Activated naive CD4-positive, alpha-beta T cell treated with anti-CD3 and anti-CD28 coated beads, Interleukin-2, amount 10 ng/mL, durations not matched to agents 7 days and 5 days (primary cell): Measurements from ENCODE around the gene TSPEAR.

Source experiments
- CTCF ChIA-PET: fragments of 350-600 bp; sonication (Branson Sonifier 250); formaldehyde crosslinking; loops from one replicate; lab custom pipeline; 2021; ENCODE audit warnings: antibody characterized with exemption; lab: Charles Lee
- DNase-seq: peaks from one replicate; pipeline ENCODE4 v3.0.0-alpha.2; 2020
- H3K27ac Mint-ChIP-seq: one replicate; pipeline ENCODE4 v1.8.0; 2021; ENCODE audit warnings: mild to moderate bottlenecking, moderate library complexity, mixed read lengths
- H3K27me3 Mint-ChIP-seq: one replicate; pipeline ENCODE4 v1.8.0; 2021; ENCODE audit warnings: mild to moderate bottlenecking, mixed read lengths
- H3K36me3 Mint-ChIP-seq: one replicate; pipeline ENCODE4 v1.8.0; 2021; ENCODE audit warnings: mixed read lengths
- H3K4me1 Mint-ChIP-seq: one replicate; pipeline ENCODE4 v1.8.0; 2021; ENCODE audit warnings: mixed read lengths
- H3K4me3 Mint-ChIP-seq: one replicate; pipeline ENCODE4 v1.8.0; 2021; ENCODE audit warnings: mild to moderate bottlenecking, moderate library complexity, mixed read lengths
- H3K9me3 Mint-ChIP-seq: one replicate; pipeline ENCODE4 v1.8.0; 2021; ENCODE audit warnings: mixed read lengths

TSPEAR gene

DNA sequence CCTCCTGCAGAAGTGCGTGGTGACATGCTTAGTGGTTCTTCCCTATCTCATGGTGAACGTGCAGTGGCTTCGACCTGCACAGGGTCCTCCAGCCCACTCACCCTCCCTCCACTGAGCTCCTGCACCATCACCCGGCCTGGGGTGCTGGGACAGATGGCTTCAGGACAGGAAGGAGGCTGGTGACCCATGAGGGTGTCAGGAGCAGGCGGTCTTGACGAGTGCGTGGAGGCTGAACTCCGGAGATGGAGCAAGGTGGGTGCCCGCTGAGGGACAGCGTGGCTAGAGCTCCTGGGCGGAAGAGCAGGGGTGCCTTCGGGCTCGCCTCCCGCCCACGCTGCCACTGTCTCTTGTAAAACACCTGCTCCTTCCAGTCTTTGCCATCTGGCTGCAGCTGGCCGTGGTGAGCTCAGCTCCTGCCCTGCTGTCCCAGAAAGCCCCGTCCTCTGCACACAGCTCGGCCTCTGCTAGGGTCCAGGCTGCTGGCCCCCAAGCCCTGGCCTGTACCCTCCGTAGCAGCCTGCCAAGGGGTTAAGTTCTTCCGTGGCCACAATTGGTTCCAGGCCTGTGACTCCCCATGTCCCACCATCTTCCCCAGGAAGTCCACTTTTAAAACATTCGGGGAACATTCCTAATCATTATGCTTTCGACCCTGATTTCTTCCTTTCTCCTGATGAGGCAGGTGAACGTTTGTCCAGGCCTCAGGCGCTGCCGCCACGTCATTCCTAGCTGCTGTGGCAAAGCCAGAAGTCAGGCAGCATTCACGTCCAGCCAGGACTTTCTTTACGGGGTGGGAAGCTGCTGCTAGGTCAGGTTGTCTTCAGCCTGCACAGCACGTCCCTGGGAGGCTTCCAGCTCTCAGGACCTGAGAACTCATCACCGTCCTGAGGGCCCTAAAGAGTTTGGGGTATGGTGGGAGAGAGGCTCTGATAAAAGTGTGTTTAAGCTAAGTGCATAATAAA is 179.5 kb downstream of the TSPEAR start:
- Mint-ChIP-seq H3K4me1 (no peaks in the 10 kb centered on the region), H3K27me3 (peaks cover 20% of the 10 kb centered on the region), H3K4me3 (no peak overlapping the region), H3K9me3 (no peaks in the 10 kb centered on the region), H3K27ac (no peak overlapping the region), H3K36me3 (no peaks in the 10 kb centered on the region)
- DNase-seq: no peak
- CTCF ChIA-PET: no interaction called here

GRCh38 chr21:44530903-44531605 is 180.3 kb downstream of the TSPEAR start:
- no peaks in the 10 kb centered on the region for H3K36me3 Mint-ChIP-seq
- no peaks in the 10 kb centered on the region for H3K4me1 Mint-ChIP-seq
- peaks cover 17% of the 10 kb centered on the region for H3K27me3 Mint-ChIP-seq
- H3K27ac Mint-ChIP-seq: no peak overlapping the region
- H3K9me3 Mint-ChIP-seq: no peaks in the 10 kb centered on the region
- H3K4me3 Mint-ChIP-seq: no peak overlapping the region
- CTCF ChIA-PET: no interaction called here
- DNase-seq: peak; percentile 12

DNA sequence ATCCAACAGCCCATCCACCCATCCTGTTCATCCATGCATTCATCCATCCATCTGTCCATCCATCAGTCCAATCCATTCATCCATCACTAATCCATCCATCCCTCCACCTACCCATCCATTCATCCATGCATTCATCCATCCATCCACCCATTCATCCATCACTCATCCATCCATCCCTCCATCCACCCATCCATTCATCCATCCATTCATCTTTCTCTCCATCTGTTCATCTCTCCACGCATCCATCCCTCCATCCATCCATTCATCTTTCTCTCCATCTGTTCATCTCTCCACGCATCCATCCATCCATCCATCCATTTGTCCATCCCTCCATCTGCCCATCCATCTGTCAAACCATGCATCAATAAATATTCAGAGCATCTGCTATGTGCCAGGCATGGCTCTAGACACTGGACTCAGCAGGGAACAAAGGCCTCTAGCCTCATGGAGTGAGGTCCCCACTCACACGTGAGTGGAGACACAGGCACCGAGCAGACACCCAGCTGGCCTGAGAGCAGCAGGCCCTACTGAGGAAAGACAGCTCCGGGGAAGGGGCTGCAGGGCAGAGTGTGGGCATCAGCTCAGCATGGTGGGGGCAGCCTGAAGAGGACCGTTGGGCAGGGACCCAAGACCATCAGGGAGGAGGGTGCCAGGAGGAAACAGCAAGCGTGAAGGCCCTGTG is 181.0 kb downstream of the TSPEAR start:
- no peak overlapping the region for H3K4me3 Mint-ChIP-seq
- H3K27ac Mint-ChIP-seq: no peak overlapping the region
- DNase-seq: no peak
- H3K27me3 Mint-ChIP-seq: peaks cover 10% of the 10 kb centered on the region
- CTCF ChIA-PET: no interaction called here
- H3K4me1 Mint-ChIP-seq: no peaks in the 10 kb centered on the region
- no peaks in the 10 kb centered on the region for H3K9me3 Mint-ChIP-seq
- no peaks in the 10 kb centered on the region for H3K36me3 Mint-ChIP-seq

GRCh38 chr21:44529503-44530125 is 181.8 kb downstream of the TSPEAR start:
- DNase-seq: peak; percentile 5
- Mint-ChIP-seq H3K9me3 (no peaks in the 10 kb centered on the region), H3K36me3 (no peaks in the 10 kb centered on the region), H3K4me1 (no peaks in the 10 kb centered on the region), H3K27me3 (peaks cover 10% of the 10 kb centered on the region), H3K4me3 (no peak overlapping the region), H3K27ac (no peak overlapping the region)
- CTCF ChIA-PET: no interaction called here

- peaks cover 10% of the 10 kb centered on the region for H3K27me3 Mint-ChIP-seq
- CTCF ChIA-PET: no interaction called here
- DNase-seq: no peak
- H3K4me3 Mint-ChIP-seq: no peak overlapping the region
- no peaks in the 10 kb centered on the region for H3K36me3 Mint-ChIP-seq
- H3K9me3 Mint-ChIP-seq: no peaks in the 10 kb centered on the region
- H3K27ac Mint-ChIP-seq: no peak overlapping the region
- no peaks in the 10 kb centered on the region for H3K4me1 Mint-ChIP-seq
Measured at GRCh38 chr21:44529011-44529421, 182.4 kb downstream of the TSPEAR start.

DNA sequence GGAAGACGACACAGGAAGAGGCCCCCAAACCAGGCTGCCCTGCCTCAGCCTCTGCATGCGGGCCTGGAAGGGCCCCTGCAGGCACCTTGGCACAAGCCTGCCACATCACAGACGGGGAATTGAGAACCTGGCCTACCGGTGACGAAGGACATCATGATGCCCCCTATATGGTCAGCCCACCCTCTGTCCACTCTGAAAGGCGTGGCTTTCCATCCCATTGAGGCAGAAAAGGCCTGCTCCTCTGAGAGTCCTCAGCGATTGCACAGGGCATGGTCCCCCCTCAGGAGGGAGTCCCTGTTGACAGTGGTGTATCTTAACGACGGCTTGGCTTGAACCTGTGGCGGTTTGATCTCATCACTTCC is 182.8 kb downstream of the TSPEAR start:
- CTCF ChIA-PET: no interaction called here
- Mint-ChIP-seq H3K36me3 (no peaks in the 10 kb centered on the region), H3K27me3 (peaks cover 10% of the 10 kb centered on the region), H3K4me1 (no peaks in the 10 kb centered on the region), H3K4me3 (no peak overlapping the region), H3K27ac (no peak overlapping the region), H3K9me3 (no peaks in the 10 kb centered on the region)
- peak; percentile 19 for DNase-seq

DNA sequence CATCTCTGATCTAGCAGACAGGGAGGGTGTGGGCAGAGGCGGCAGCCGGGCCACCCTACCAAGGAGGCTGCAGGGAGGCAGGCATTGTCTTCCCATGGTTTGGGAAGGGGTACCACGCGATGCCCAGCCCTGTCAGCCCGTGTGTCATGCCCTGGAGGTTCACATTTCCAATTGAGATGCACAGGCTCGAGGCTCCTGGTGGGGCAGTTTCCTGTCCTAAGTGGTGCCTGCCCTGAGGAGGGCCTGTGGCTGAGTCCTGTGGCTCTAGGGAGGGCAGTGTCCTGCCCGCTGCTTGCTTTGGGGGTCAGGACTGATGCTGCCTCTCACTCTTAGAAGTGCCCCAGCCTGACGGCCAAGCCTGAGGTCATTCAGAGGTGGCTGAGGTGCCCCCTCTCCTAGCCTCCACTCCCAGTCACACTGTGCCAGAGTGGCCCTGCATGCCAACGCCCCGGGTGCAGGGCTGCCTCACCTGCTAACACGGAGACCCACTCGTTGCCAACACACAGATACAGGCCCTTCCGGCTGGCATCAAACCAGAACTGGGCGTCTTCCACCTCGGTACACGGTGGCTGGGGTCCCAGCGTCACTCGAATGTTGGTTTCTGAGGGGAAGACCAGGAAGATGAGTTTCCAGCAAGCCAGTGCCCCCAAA is 183.3 kb downstream of the TSPEAR start:
- Mint-ChIP-seq H3K36me3 (no peaks in the 10 kb centered on the region), H3K27ac (no peak overlapping the region), H3K4me1 (no peaks in the 10 kb centered on the region), H3K9me3 (no peaks in the 10 kb centered on the region), H3K27me3 (peaks cover 9% of the 10 kb centered on the region), H3K4me3 (no peak overlapping the region)
- peak; percentile 3 for DNase-seq
- CTCF ChIA-PET: no interaction called here

DNA sequence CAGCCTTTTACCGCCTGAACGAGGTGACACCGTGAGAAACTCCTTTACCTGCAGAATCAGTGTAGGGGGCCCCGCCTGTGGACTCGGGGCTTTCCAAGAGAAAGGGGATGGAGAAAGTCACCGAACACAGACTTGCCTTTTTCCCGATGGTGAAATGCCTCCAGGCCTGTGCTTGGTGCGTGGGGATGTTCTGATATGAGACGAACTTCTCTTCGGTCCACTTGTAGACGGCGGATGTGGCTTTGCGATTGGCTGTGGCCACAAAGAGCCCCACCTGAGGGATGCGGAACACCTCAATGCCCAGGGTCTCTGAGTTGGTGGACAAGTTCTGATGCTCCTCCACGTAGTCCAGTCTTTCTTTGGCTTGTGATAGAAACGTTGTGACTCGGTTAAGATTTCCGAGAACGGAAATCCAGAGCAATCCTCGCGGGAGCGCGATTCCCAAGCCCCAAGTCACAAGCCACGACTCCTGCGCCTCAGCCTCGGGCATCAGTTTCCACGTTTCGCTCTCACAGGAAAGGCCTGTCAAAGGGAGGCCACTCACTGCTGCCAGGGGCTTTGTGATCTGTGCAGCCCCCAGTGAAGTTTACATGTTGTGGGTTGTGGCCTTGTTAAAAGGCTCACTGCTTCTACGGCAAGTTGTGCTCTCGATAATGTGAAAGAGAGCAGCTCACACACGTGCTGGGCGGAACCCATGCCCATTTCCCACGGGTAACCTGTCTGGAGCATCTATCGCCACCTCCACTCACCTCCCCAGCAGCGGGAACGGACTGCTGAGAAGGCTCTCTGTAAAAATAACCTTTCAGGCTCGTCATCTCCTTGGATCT is 184.0 kb downstream of the TSPEAR start:
- no peaks in the 10 kb centered on the region for H3K4me1 Mint-ChIP-seq
- H3K4me3 Mint-ChIP-seq: no peak overlapping the region
- H3K27me3 Mint-ChIP-seq: peaks cover 5% of the 10 kb centered on the region
- CTCF ChIA-PET: no interaction called here
- peak; percentile 7 for DNase-seq
- no peak overlapping the region for H3K27ac Mint-ChIP-seq
- H3K9me3 Mint-ChIP-seq: no peaks in the 10 kb centered on the region
- no peaks in the 10 kb centered on the region for H3K36me3 Mint-ChIP-seq

- Mint-ChIP-seq H3K4me3 (no peak overlapping the region), H3K27ac (no peak overlapping the region), H3K9me3 (no peaks in the 10 kb centered on the region), H3K27me3 (no peaks in the 10 kb centered on the region), H3K36me3 (no peaks in the 10 kb centered on the region), H3K4me1 (no peaks in the 10 kb centered on the region)
- no peak for DNase-seq
- CTCF ChIA-PET: no interaction called here
Measured at GRCh38 chr21:44526096-44526997, 185.0 kb downstream of the TSPEAR start.

- CTCF ChIA-PET: no interaction called here
- Mint-ChIP-seq H3K36me3 (no peaks in the 10 kb centered on the region), H3K4me3 (no peak overlapping the region)
Measured at GRCh38 chr21:44525391-44526095, 185.8 kb downstream of the TSPEAR start.

DNA sequence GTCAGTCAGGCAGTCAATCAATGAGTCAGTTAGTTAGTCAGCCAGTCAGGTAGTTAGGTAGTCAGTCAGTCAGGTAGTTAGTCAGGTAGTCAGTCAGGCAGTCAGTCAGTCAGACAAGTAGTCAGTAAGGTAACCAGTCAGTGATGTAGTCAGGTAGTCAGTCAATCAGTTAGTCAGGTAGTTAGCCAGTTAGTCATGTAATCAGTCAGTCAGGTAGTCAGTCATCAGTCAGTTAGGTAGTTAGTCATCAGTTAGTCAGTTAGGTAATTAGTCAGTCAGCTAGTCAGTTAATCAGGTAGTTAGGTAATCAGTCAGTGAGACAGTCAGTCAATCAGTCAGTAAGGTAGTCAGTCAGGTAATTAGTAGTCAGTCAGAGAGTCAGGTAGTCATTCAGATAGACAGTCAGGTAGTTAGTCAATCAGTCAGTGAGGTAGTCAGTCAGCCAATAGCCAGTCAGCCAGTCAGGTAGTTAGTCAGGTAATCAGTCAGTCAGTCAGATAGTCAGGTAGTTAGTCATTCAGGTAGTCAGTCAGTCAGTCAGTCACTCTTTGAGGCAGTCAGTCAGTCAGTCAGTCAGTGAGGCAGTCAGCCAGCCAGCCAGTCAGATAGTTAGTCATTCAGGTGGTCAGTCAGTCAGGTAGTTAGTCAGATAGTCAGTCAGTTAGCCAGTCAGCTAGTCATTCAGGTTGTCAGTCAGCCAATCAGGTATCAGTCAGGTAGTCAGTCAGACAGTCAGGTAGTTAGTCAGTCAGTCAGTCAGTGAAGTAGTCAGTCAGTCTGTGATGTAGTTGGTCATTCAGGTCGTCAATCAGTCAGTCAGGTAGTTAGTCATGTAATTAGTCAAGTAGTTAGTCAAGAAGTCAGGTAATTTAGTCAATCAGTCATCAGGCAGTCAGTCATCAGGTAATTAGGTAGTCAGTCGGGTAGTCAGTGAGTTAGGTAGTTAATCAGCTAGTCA is 186.7 kb downstream of the TSPEAR start:
- Mint-ChIP-seq H3K4me3 (no peak overlapping the region), H3K27me3 (no peaks in the 10 kb centered on the region), H3K9me3 (no peaks in the 10 kb centered on the region), H3K4me1 (no peaks in the 10 kb centered on the region), H3K36me3 (no peaks in the 10 kb centered on the region), H3K27ac (no peak overlapping the region)
- DNase-seq: no peak
- CTCF ChIA-PET: no interaction called here

More at GRCh38 chr21:44525391-44526095, 185.8 kb downstream of the TSPEAR start:
- H3K9me3 Mint-ChIP-seq: no peaks in the 10 kb centered on the region
- no peak overlapping the region for H3K27ac Mint-ChIP-seq
- no peaks in the 10 kb centered on the region for H3K27me3 Mint-ChIP-seq
- H3K4me1 Mint-ChIP-seq: no peaks in the 10 kb centered on the region
- DNase-seq: no peak
